Fibroblast of pulmonary artery (primary cell): Measurements from ENCODE around the gene MAP4K4.

Experiments
- DNase-seq: peaks from one replicate; pipeline ENCODE4 v3.0.0-alpha.2; 2010; ENCODE audit warnings: low read depth
- H3K4me3 ChIP-seq: replicated peaks from 2 replicates; pipeline ENCODE4 v1.5.1; 2011; ENCODE audit warnings: low read depth, mild to moderate bottlenecking, control low read depth, low read length, moderate library complexity
- CTCF ChIP-seq: IDR thresholded peaks from 2 replicates; pipeline ENCODE4 v1.5.1; 2011; ENCODE audit warnings: mild to moderate bottlenecking, control low read depth, low read length, inconsistent platforms; ENCODE audit errors: missing control alignments

Gene MAP4K4

GRCh38 chr2:101754618-101755017, 57.1 kb downstream of the MAP4K4 start:
- no peak for DNase-seq
- TF ChIP-seq CTCF = no peak

GRCh38 chr2:101756266-101756665, 58.8 kb downstream of the MAP4K4 start:
- H3K4me3 ChIP-seq = no peak overlapping the region
- TF ChIP-seq CTCF = no peak
- no peak for DNase-seq

More at GRCh38 chr2:101754618-101755017, 57.1 kb downstream of the MAP4K4 start:
- H3K4me3 ChIP-seq = no peak overlapping the region

- TF ChIP-seq CTCF = no peak
- no peak for DNase-seq
- no peak overlapping the region for H3K4me3 ChIP-seq
Observed at GRCh38 chr2:101758001-101758400, 60.5 kb downstream of the MAP4K4 start.

- DNase-seq = peak; percentile 98
- H3K4me3 ChIP-seq = no peak overlapping the region
- no peak for TF ChIP-seq CTCF
Observed at GRCh38 chr2:101759162-101759561, 61.7 kb downstream of the MAP4K4 start.

- no peak for TF ChIP-seq CTCF
- H3K4me3 ChIP-seq = no peak overlapping the region
- DNase-seq = no peak
Observed at GRCh38 chr2:101762451-101763171, 65.1 kb downstream of the MAP4K4 start.

- peak; percentile 31 for DNase-seq
- no peak overlapping the region for H3K4me3 ChIP-seq
- no peak for TF ChIP-seq CTCF
Observed at GRCh38 chr2:101763496-101764333, 66.2 kb downstream of the MAP4K4 start.
